ENCODE data around the gene MYO18A.
"Not testable (repeated sequence)": the region's sequence is repeated elsewhere in the genome, so short reads cannot be mapped to it uniquely, and the experiment has no call there.

MYO18A gene, protein sequence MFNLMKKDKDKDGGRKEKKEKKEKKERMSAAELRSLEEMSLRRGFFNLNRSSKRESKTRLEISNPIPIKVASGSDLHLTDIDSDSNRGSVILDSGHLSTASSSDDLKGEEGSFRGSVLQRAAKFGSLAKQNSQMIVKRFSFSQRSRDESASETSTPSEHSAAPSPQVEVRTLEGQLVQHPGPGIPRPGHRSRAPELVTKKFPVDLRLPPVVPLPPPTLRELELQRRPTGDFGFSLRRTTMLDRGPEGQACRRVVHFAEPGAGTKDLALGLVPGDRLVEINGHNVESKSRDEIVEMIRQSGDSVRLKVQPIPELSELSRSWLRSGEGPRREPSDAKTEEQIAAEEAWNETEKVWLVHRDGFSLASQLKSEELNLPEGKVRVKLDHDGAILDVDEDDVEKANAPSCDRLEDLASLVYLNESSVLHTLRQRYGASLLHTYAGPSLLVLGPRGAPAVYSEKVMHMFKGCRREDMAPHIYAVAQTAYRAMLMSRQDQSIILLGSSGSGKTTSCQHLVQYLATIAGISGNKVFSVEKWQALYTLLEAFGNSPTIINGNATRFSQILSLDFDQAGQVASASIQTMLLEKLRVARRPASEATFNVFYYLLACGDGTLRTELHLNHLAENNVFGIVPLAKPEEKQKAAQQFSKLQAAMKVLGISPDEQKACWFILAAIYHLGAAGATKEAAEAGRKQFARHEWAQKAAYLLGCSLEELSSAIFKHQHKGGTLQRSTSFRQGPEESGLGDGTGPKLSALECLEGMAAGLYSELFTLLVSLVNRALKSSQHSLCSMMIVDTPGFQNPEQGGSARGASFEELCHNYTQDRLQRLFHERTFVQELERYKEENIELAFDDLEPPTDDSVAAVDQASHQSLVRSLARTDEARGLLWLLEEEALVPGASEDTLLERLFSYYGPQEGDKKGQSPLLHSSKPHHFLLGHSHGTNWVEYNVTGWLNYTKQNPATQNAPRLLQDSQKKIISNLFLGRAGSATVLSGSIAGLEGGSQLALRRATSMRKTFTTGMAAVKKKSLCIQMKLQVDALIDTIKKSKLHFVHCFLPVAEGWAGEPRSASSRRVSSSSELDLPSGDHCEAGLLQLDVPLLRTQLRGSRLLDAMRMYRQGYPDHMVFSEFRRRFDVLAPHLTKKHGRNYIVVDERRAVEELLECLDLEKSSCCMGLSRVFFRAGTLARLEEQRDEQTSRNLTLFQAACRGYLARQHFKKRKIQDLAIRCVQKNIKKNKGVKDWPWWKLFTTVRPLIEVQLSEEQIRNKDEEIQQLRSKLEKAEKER (N-terminal part only)

DNA sequence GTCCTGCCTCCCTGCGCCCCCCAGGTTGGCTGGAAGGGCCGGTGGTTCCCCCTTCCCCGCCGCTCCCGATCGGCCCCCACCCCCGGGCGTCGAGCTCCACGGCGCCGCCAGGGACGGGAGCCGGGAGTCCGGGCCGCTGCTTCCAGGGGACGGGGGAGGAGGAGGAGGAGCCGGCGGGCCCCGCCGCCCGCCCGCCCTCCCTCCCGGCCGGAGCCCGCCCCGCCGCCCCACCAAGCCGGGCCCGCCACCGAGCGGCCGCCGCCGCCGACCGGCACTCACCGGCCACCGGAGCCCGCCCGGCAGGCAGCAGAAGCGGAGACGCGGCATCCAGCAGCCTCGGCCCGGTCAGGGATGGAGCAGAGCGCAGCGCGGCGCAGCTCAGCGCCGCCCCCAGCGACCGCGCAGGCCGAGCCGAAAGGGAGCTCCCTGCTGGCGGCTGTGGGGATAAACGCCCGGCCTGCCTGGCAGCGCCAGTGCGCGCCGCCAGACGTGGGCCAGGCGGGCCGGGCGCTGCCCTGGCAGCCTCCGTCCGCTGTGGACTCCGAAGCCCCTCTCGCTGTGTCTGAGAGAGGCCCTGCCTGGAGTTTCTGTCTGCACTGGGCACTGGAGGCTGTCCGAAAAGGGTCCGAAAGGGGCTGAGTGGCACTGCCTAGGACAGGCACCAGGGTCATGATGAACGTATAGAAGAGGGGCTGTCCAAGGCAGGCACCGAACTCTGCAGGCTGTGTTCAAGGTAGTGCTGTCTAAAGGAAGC, at the start of gene MYO18A:
MYO18A (minus strand) TSS at position 365 of the 754 bp plus-strand sequence. CDS start 13,458 bp downstream, outside the sequence.
- peak; percentile 82 to 85 for DNase-seq

DNA sequence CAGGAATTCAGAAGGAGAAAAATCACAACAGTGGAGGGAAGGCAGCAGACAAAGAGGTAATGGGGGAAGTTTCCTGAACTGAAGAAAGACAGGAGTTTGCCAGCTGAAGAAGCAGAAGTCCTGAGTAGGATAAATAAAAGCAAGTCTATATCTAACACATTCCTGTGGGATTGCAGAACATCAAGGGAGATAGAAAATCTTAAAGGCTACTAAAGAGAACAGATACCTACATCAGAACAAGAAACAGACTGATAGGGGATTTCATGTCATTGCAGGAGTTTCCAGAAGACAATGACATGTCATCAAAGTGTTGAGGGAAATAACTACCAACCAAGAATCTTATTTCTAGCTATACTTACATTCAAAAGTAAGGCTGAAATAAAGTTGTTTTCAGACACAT, 45.2 kb upstream of the MYO18A start:
- DNase-seq, result no peak

DNA sequence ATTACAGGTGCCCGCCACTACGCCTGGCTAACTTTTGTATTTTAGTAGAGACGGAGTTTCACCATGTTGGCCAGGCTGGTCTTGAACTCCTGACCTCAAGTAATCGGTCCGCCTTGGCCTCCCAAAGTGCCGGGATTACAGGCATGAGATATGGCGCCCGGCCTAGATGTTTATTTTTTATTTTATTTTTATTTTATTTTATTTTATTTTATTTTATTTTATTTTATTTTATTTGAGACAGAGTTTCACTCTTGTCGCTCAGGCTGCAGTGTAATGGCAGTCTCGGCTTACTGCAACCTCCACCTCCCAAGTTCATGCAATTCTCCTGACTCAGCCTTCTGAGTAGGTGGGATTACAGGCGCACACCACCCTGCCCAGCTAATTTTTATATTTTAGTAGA, 41.1 kb upstream of the MYO18A start:
- not testable (repeated sequence) for DNase-seq

DNA sequence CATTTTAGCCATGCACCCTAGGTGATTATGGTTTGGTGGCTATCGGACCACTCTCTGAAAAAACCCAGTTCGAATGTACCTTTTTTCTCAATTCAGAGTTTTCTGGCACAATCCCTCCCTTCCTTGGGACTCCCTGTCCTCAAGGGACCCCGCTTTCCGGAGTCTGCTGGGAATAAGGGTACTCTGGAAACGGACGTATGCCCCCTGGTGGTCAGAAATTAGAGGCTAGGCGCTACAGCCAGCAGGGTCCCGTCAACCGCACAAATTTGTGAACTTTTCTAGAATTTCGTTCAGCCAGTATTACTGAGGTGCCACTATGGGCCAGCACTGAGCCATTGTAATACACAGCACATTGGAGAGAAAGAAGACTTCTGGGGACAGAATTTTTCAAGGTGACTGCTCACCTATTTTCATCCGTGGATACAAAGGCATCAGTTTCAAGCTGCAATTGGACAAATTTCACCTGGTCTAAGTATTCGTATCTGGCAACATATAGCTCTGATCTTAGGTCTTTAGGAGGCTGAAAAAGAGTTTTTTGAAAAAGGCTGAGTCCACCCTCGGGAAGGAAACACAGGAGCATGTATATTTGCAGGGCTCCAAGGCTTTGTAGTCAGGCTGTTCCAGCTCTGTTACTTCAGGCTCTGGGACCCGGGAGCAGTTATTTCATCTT, 39.3 kb upstream of the MYO18A start:
- peak; percentile 73 to 81 for DNase-seq

DNA sequence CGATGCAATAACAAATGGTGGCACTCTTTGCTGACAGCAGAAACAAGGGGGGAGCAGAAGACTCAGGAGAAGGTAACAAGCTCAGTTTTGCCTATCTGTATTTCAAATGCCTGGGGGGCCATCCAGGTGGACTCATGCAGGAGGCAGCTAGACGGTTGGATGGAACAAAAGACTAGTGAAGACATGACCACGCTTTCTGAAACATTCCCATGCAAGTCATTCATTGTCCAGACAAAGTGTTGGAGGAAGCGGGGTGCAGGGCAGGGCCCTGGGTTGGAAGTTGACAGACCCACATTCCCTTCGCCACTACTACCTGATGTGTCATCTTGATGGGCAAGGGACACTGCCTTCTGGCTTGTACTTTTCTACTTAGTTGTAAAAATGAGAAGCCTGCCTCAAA, 36.7 kb upstream of the MYO18A start:
- DNase-seq, result no peak

DNA sequence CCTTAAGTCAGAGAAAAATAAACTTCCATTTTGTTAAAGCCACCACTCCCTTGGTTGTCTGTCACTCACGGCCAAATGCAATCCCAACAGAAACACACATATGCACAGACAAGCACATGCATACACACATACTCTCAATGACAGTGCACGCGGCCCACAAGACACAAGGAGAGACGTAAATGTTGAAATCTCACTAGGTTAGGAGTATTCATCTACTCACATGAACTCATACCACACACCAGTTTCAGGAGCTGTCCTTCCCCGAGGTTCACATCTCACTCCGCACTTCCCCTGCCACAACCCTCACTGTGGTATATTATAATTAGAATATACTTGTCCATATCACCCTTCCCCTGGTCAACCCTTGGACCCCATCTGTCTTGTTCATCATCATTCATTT, 36.0 kb upstream of the MYO18A start:
- no peak for DNase-seq

DNA sequence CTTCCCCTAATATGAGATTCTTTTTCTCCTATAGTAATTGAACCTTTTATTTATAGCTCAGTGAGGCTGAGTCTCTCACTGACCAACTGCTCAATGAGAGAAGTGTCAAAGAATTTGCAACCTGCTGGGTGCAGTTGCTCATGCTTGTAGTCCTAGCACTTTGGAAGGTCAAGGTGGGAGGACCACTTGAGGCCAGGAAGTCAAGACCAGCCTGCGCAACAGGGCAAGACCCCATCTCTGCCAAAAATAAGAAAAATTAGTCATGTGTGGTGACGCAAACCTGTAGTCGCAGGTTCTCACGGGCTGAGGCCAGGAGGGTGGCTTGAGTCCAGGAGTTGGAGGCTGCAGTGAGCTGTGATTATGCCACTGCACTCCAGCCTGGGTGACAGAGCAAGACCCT, 35.5 kb upstream of the MYO18A start:
- no peak for DNase-seq

DNA sequence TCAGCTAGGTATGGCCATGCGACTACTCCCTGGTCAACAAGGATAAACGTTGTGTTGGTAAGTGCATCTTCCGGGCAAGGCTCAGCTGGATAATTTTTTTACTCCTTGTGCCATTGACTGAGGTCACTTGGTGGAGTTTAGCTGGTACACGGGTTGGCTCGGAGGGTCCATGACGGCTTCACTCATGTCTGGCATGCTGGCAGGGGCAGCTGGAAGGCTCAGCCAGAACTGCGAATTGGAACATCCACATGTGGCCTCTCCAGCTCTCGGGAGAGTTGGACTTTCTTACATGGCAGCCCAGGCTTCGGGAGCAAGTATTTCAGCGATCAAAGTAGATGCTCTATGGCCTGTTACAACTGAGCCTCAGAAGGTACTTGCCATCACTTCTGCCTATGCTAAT, 35.0 kb upstream of the MYO18A start:
- no peak for DNase-seq

DNA sequence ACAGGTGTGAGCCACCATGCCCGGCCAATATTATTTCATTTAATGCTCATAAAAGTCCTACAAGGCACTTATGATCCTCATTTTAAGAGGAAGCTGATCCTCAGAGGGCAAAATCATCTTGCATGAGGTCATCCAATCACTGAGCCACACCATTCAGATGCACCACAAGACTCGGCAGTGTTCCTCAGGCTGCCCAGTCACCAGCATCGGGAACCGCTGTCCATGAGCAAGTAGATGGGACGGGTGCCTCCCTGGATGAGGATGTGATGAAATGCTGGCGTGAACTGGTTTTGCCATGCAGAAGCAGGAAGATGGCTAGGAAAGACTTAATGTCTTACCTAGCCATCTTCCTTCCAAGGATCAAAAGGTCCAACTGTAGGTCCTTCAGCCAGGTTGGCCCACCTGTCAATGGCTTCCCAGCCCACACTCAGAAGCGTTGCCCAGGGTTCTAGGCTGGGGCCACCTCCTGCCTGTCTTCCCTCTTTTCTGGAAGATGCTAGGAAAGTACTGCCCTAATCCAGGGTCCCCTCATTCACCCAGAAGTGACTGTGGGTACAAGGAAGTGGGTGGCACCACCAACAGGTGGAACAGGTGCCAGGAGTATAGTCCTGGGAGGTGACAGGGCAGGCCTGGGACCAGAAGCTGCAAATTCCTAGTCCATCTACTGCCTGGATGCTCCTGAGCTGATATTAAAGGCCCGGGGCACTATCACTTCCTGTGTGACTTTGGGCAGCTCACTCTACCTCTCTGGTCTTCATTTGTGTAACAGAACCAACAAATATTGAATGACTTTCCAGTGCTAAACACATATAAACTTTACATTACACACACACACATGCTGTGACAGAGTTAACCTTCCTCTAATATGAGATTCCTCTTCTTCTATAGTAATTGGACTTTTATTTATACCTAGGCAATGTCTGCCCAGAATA, 34.3 kb upstream of the MYO18A start:
- no peak for DNase-seq

DNA sequence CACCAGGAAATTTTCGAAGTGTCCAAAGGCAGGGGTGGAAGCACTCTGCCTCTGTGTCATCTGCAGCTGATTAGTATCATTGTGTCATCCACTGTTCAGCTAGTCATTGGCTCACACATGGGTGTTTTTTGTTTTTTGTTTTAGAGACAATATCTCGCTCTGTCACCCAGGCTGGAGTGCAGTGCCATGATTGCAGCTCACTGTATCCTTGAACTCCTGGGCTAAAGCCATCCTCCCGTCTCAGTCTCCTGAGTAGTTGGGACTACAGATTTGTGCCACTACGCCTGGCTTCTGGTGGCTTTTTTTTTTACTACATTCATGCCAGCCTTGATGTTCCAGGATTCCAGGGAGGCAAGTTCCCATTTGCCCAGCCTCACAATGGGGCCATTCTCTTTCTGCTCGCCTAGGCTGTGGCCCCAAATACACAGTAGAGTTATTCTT, 32.5 kb upstream of the MYO18A start:
- no peak for DNase-seq

DNA sequence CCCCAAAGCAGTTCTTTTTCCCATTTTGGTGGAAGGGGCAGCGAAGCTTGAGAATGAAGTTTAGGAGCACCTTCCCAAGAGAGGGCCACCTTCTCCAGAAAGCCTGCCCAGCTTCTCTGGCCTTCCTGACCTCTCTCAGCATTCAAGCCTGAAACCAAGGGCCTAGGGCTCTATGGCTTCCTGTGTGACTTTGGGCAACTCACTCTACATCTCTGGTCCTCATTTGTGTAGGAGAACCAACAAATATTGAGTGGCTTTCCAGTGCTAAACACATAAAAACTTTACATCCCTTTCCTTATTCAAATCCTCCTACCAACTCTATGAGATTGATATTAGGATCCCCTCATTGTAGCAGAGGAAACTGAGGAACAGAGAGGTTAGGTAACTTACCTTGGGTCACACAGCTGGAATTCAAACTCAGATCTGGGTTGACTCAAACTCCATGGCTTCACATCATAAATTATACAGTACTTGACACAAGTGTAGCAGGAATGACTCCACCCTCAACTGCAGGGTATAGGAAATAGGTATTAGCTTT, 32.0 kb upstream of the MYO18A start:
- DNase-seq, result no peak

DNA sequence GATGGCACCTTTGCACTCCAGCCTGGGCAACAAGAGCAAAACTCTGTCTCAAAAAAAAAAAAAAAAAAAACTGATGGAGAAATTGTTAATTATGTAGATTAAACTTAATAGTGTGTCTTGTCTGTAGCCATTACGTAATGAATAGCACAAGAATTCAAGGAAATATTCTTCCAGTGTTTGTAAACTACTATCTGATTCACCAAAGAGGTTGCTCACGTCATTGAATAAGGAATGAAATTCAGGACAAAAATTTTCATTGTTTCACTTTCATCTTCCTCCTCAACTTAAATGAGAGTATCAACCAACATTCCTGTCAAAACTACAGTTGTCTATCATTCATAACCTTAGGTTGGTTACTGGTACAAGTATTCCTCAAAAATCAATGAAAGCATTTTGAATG, 30.7 kb upstream of the MYO18A start:
- no peak for DNase-seq

DNA sequence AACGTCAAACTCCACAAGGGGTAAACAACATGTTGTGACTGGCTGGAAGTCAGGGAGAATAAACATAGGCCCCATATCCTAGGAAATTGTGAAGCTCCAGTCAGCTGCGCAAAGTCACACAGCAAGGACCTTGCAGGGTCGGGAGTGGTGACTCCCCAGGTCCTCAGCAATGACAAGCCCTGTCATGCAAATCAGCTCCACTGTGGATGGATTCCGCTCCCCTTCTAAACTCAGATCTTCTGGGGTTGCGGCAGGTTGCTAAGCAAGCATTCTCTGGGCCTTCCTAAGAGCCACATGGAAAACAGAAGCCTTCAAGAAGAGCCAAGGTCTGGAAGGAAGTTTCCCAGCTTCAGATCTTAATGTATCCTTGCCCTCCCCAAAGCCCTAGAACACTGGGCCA, 28.9 kb upstream of the MYO18A start:
- no peak for DNase-seq

DNA sequence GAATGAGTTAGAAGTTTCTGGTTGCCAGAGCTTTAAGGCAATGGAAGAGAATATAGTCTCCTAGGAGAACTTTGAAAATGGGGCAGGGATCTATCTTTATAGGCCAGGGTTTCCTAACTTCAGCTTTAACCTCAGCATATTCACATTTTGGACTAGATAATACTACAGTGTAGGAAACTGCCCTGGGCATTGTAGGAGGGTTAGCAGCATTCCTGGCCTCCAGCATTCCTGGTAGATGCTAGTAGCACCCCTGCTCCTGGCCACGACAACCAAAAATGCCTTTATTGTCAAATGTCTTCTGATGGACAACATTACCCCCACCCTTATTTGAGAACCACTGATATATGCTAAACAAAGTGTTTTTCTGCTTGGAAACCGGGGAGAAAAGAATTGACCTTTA, 27.8 kb upstream of the MYO18A start:
- no peak for DNase-seq

DNA sequence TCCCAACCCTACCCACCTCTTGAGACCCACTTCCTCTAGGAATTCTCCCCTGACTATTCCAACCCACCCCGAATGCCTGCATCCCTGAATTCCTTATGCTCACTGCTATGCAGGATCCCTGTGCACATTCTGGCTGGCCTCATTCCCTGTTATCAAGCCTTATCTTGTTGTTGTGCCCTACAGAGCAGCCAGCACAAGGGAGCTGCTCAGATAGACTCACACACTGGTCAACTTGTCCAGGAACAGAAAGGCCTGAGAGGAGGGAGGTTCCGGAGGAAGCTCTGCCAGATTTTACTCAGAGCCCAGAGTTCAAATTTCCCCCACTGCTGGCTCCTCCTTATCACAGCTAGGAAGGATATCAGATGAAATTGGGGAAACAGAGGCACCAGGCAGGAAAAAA, 24.8 kb upstream of the MYO18A start:
- no peak for DNase-seq

DNA sequence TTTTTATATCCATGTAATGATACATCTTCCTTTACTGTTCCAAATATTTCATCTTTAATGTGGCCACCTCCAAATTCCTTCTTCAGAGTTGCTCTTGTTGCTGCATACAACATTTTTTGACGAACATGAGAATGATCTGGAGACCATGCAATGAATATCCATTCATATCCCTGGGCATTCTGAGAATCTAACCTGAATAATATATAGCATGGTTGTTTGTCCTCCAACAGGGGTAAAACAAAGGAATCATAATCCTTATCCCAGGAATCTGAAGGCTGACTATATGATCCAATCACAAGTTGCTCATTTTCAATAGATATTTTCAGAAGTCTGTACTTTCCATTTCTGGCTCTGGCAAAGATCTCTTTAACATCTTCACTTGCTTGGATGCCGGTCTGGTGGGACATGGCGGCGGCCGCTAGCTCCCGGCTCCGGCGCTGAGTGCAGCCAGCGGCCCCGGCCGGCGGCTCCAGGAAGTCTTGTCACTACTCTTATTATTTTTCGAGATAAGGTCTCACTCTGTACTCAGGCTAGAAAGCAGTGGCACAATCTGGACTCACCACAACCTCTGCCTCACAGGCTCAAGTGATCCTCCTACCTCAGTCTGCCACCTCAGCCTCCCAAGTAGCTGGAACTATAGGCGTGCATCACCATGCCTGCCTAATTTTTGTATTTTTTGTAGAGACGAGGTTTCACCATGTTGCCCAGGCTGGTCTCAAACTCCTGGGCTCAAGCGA, 24.0 kb upstream of the MYO18A start:
- DNase-seq, result not testable (repeated sequence)

DNA sequence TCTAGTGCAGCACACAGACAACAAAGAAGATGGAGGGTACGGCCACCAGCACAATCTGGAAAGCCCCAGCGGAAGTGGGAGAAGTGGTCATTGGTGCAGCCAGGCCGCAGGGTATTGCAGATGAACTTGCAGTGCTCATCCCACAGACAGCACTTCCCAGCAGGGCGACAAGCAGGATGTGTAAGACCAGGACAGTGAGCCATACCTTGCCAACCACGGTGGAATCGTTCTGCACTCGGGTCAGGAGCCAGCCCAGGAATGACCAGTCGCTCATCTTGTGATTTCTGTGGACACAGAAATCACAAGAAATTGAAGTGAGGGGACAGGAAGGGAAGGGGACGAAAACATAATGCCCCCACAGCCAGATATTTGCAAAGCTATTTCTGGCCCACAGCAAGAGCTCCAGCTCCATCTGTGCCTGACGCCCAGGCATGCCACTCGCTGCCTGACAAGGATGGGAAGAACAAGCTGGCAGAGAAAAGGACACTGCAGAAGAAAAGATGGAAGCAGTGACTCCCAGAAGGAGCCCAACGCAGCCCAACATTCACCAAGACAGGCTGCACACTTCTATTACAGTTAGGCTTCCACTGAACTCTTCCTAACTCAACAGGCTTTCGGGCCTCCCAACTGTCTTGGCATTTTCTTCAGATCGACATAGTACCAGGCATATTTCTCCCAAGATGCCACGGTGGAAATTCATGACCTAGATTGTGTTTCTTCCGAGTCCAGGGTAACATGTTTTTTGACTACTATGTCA, 17.5 kb upstream of the MYO18A start:
- DNase-seq, result no peak

DNA sequence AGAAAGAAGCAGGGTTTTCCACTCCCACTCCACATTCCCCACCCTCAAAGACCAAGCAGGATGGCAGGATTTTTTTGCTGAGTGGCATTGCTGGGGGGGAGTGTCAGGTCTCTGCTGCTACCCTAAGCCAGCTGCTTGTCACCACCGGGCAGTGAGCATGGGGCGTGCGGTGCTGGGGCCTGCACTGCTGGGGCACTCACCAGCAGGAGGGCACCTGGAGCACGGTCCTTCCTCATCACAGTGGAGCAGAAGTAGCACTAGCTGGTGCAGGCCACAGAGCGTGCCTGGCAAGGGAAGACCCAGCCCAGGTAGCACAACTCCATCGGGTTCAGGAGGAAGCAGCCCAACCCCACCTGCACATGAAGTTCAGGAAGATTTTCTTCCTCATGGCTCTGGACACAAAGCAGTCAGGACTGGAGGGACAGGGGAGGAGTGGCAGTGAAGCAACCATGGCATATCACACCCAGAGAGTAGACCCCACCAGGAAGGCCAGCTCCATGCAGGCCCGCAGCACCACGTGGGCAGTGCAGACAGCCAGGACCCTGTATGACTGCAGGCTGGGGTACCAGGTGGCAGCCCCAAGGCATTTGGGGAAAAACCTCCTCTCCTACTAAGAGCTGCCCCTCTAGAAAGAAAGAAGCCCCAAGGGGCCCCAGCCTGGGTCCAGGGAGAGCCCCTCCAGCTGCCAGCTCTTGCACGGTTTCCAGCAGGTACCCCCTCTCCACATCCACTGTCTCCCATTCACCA, 16.7 kb upstream of the MYO18A start:
- DNase-seq, result no peak
